ENCODE data around the gene PPIL1.

- TF ChIP-seq CTCF (IDR thresholded peaks at IDR 0.05; ENCODE audit: insufficient read depth, low read length, poor library complexity, severe bottlenecking) (no peak), EZH2phosphoT487 (conservative IDR thresholded peaks at IDR 0.05; ENCODE audit: low read length) (no peak)
Measured at GRCh38 chr6:36875250-36875633, 639 bp upstream of the PPIL1 start.
